ENCODE data around the gene ATP6V1A.
"Not testable (repeated sequence)": the region's sequence is repeated elsewhere in the genome, so short reads cannot be mapped to it uniquely, and the experiment has no call there.

DNA sequence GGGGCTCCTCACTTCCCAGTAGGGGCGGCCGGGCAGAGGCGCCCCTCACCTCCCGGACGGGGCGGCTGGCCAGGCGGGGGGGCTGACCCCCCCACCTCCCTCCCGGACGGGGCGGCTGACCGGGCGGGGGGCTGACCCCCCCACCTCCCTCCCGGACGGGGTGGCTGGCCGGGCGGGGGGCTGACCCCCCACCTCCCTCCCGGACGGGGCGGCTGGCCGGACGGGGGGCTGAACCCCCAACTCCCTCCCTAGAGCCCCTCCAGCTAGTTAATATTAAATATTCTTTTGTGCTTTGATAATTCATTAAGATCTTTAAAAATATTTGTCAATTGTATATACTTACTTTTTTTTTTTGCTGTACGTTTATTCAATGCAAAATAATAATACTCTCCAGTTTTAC lies 103.0 kb downstream of the ATP6V1A start:
- not testable (repeated sequence) for TF ChIP-seq TAF1 (IDR thresholded peaks at IDR 0.05; ENCODE audit: low read depth, low read length); POLR2AphosphoS5 (IDR thresholded peaks at IDR 0.05; ENCODE audit: low read depth, low read length); POU2F2 (IDR thresholded peaks at IDR 0.05; ENCODE audit: low read depth, low read length); POLR2A (IDR thresholded peaks at IDR 0.05; ENCODE audit: low read depth, low read length); PAX5 (IDR thresholded peaks at IDR 0.05; ENCODE audit: insufficient read depth, low read length, severe bottlenecking)
